SK-N-SH treated with all-trans-retinoic acid at 6 μM for 48 hours (cell line): Measurements from ENCODE around the gene CAMKMT.

Source experiments
- SNAI2 ChIP-seq: fragments of 250-450 bp; sonication (Bioruptor Pico); IDR thresholded peaks from 2 replicates; pipeline ENCODE4 v1.5.0; 2020; ENCODE audit warnings: mild to moderate bottlenecking, moderate library complexity
- TF ChIP-seq, protein P1 (sequence below): fragments of 250-450 bp; sonication (Bioruptor Pico); IDR thresholded peaks from 2 replicates; pipeline ENCODE4 v1.5.1; 2021; ENCODE audit warnings: mild to moderate bottlenecking, moderate library complexity

GRCh38 chr2:44572196-44572900 is 210.6 kb downstream of the CAMKMT start:
- no peak for TF ChIP-seq SNAI2 (CRISPR knock-in tag)
- TF ChIP-seq, protein P1, sequence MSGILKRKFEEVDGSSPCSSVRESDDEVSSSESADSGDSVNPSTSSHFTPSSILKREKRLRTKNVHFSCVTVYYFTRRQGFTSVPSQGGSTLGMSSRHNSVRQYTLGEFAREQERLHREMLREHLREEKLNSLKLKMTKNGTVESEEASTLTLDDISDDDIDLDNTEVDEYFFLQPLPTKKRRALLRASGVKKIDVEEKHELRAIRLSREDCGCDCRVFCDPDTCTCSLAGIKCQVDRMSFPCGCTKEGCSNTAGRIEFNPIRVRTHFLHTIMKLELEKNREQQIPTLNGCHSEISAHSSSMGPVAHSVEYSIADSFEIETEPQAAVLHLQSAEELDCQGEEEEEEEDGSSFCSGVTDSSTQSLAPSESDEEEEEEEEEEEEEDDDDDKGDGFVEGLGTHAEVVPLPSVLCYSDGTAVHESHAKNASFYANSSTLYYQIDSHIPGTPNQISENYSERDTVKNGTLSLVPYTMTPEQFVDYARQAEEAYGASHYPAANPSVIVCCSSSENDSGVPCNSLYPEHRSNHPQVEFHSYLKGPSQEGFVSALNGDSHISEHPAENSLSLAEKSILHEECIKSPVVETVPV (CRISPR knock-in tag), result no peak
